CD4-positive, alpha-beta memory T cell (primary cell): Measurements from ENCODE around the gene FAM114A1. TPM values are rescaled to one million over a fixed set of nuclear protein-coding genes. Genes with fewer than 3 reads are reported as not detected.
A peak's percentile ranks its signal among the peaks of the same experiment; 100 is the strongest.

ENCODE experiments used
- CTCF ChIA-PET: fragments of 350-600 bp; sonication (Branson Sonifier 250); formaldehyde crosslinking; loops from one replicate; lab custom pipeline; 2021; ENCODE audit warnings: inconsistent platforms; ENCODE audit not compliant: partially characterized antibody; lab: Charles Lee
- POLR2A ChIA-PET: fragments of 350-600 bp; sonication (Branson Sonifier 250); formaldehyde crosslinking; loops from one replicate; lab custom pipeline; 2021; ENCODE audit not compliant: partially characterized antibody; lab: Charles Lee
- DNase-seq, 5 donors: peaks; one replicate each; pipeline versions ENCODE4 v3.0.0 to v3.0.0-alpha.2; 2020 to 2022; ENCODE audit warnings: mixed read lengths in 1 of 5
- H3K27ac ChIP-seq: one replicate; pipeline ENCODE4 v1.7.0; 2013; ENCODE audit warnings: low read depth, low read length
- H3K27me3 ChIP-seq: 2 replicates; pipeline ENCODE4 v1.7.0; 2013; ENCODE audit warnings: mild to moderate bottlenecking, low read length, moderate library complexity; ENCODE audit not compliant: insufficient read depth
- H3K36me3 ChIP-seq: 2 replicates; pipeline ENCODE4 v1.7.0; 2013; ENCODE audit warnings: mild to moderate bottlenecking, low read length, moderate library complexity; ENCODE audit not compliant: insufficient read depth
- H3K4me1 ChIP-seq: 2 replicates; pipeline ENCODE4 v1.7.0; 2013; ENCODE audit warnings: mild to moderate bottlenecking, low read length, moderate library complexity; ENCODE audit not compliant: insufficient read depth
- H3K4me3 ChIP-seq, 2 donors: one replicate each; pipeline ENCODE4 v1.7.0; 2013; ENCODE audit warnings: low read length in 2 of 2, mild to moderate bottlenecking in 1 of 2
- H3K9me3 ChIP-seq, 2 donors: one replicate each; pipeline ENCODE4 v1.7.0; 2013; ENCODE audit warnings: low read length in 2 of 2, control low read depth in 1 of 2; ENCODE audit not compliant: control insufficient read depth in 1 of 2
- H3K27ac Mint-ChIP-seq, 7 donors: one replicate each; pipeline ENCODE4 v1.8.0; 2020 to 2021; ENCODE audit warnings: mixed read lengths in 7 of 7, mild to moderate bottlenecking in 6 of 7, inconsistent platforms in 3 of 7, moderate library complexity in 3 of 7
- H3K27me3 Mint-ChIP-seq, 2 donors: one replicate each; pipeline ENCODE4 v1.8.0; 2020 to 2021; ENCODE audit warnings: mixed read lengths in 2 of 2
- H3K36me3 Mint-ChIP-seq, 2 donors: one replicate each; pipeline ENCODE4 v1.8.0; 2020 to 2021; ENCODE audit warnings: mixed read lengths in 2 of 2, inconsistent platforms in 1 of 2, mild to moderate bottlenecking in 1 of 2
- H3K4me1 Mint-ChIP-seq, 4 donors: one replicate each; pipeline ENCODE4 v1.8.0; 2020 to 2021; ENCODE audit warnings: mixed read lengths in 4 of 4, mild to moderate bottlenecking in 1 of 4
- H3K4me3 Mint-ChIP-seq, 8 donors: one replicate each; pipeline ENCODE4 v1.8.0; 2020 to 2021; ENCODE audit warnings: mixed read lengths in 8 of 8, mild to moderate bottlenecking in 7 of 8, moderate library complexity in 6 of 8, inconsistent platforms in 3 of 8
- H3K9me3 Mint-ChIP-seq, 8 donors: one replicate each; pipeline ENCODE4 v1.8.0; 2020 to 2021; ENCODE audit warnings: mixed read lengths in 8 of 8, mild to moderate bottlenecking in 5 of 8, inconsistent platforms in 3 of 8, moderate library complexity in 1 of 8
- intact Hi-C: fragments of 100-400 bp; cut with micrococcal nuclease; formaldehyde crosslinking; loops from one replicate; pipeline ENCODE4 v1.15.1; 2023
- polyA plus RNA-seq, 2 donors: library from polyadenylated mRNA; unstranded; fragments of 300-500 nt; fragmentation: Illumina TruSeq; gene quantifications; one replicate each; pipeline ENCODE4 v1.2.3, GENCODE V29; 2021
- total RNA-seq, 2 experiments: library from RNA; stranded (reverse); gene quantifications; one replicate each; pipeline ENCODE4 v1.2.3, GENCODE V29; 2021

FAM114A1 gene
- total and polyA plus RNA-seq, 4 experiments from 2014 or later, result 0.09 to 0.64 (median 0.44) TPM; not detected in 1

DNA sequence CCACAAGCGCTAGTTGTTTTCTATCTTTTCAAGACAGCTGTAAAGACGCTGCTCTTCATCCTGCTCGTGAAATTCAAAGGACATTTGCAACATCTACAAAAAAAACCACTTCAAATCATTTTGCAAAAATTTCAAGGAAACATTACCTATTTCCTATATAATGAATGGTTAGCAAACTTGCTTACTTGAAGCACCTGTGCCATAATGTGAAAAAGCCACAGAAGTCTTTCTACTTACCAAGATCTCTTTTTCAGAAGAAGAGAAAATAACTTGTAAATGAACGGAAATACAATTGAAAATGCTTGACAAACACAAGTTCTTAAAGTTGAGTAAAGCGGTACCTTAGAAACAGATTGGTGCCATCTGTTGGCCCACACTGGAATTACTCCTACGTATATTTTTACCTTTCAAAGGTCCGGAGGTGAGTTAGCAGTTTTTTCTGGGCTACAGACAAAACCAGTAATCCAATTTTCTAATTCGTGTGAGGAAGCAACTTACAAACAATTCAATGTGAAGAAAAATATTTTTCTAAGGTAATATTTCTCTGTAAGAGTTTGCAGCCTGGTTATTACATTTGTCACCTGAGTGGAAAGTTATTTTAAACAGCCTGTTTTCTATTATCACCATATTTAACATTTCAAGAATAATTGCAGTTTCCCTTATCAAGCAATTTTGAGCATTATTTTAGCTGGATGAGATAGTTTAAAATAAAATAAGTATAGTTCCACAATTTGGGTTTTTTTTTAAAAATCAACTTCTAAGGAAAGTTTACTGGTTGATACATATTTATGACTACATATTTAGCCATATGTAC lies 10.9 kb upstream of the FAM114A1 start, which contains the start of gene TLR6:
Gene TLR6 (minus strand): TSS at position 294 of the 814 bp plus-strand sequence. CDS start 27,344 bp downstream, outside the sequence.
- DNase-seq, result peak; percentile 70 to 81 (median 76)
- Mint-ChIP-seq H3K27me3 (peaks cover 0 to 2% of the 10 kb centered on the region in 2 donors), H3K27ac (peak within 1 kb of the TSS; percentile 80 to 93 (median 87)), H3K9me3 (peaks cover 0 to 6% (median 0%) of the 10 kb centered on the region in 8 donors), H3K4me3 (peak within 1 kb of the TSS; percentile 74 to 87 (median 81)), H3K36me3 (no peaks in the 10 kb centered on the region), H3K4me1 (peaks cover 24 to 39% (median 31%) of the 10 kb centered on the region in 4 donors)
- Histone ChIP-seq H3K4me1 (peaks cover 30% of the 10 kb centered on the region), H3K9me3 (no peaks in the 10 kb centered on the region), H3K27me3 (no peaks in the 10 kb centered on the region), H3K36me3 (no peaks in the 10 kb centered on the region), H3K4me3 (peak within 1 kb of the TSS; percentile 4 to 43), H3K27ac (peak within 1 kb of the TSS; percentile 33)
- POLR2A ChIA-PET, result interaction anchor here (0.8 to 1.7 kb wide), 10 partner anchors 10 to 202 kb away, joined by 3 to 24 read pairs (median 4); partner anchors contain the start of genes TLR1 and TLR10
- CTCF ChIA-PET, result interaction anchor here (0.9 to 4.1 kb wide), 12 partner anchors 9 to 794 kb away, joined by 3 to 90 read pairs (median 5); partner anchors contain the start of genes TLR1 and TLR10
- intact Hi-C loops, result loop anchor here (1.0 to 5.0 kb wide), 6 partner anchors 18 to 794 kb away; partner anchors contain the start of genes TLR1 and TLR10

DNA sequence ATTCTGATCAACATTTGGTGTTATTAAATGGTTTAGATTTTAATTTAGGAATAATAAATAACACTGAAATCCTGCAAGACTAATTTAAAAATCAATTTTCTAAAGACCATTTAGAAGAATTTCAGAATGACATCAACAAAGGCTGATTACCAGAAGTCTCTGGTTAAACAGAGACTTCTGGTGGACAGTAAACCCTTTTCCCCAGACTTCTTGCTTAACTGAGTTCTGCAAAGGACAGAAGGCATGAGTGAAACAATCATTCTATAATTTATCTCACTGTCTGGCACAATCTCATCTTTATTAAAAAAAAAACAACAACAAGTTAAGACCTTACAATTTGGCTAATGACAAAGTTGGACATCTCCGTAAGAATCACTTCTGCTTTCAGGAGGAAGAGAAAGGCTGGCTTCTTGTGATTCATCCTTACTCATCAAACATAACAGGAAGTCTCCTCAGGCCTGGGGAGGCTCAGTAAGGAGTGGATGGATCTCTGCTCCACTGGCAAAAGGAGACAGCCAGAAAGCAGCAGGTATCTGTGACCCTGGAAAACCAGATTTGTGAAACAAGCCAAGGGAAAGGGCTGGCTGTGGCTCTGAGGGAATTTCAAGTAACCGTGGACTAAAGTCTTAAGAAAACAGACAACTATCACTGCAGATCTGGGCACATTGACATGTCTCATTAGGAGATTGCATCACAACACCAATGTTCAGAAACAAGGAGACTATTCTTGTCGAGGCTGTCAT lies 10.1 kb upstream of the FAM114A1 start:
- ChIA-PET CTCF (interaction anchor here (1.0 to 5.6 kb wide), 5 partner anchors 9 to 97 kb away, joined by 3 to 230 read pairs (median 33); partner anchors contain the start of genes TLR1 and TLR10), POLR2A (no interaction called here)
- H3K4me1 ChIP-seq, result peaks cover 30% of the 10 kb centered on the region
- peak overlapping the region; percentile 76 to 93 (median 81) for H3K27ac Mint-ChIP-seq
- H3K4me1 Mint-ChIP-seq, result peaks cover 24 to 39% (median 31%) of the 10 kb centered on the region in 4 donors
- H3K36me3 Mint-ChIP-seq, result no peaks in the 10 kb centered on the region
- H3K4me3 Mint-ChIP-seq, result peak overlapping the region; percentile 3 to 78 (median 53)
- peaks cover 0 to 2% of the 10 kb centered on the region in 2 donors for H3K27me3 Mint-ChIP-seq
- no peaks in the 10 kb centered on the region for H3K9me3 ChIP-seq
- H3K9me3 Mint-ChIP-seq, result no peaks in the 10 kb centered on the region
- no peak for DNase-seq
- no peaks in the 10 kb centered on the region for H3K36me3 ChIP-seq
- no peaks in the 10 kb centered on the region for H3K27me3 ChIP-seq
- H3K27ac ChIP-seq, result peak overlapping the region; percentile 33
- intact Hi-C loops, result loop anchor here (5.0 kb wide), 1 partner anchor 680 kb away; no protein-coding TSS in a partner anchor
- no peak overlapping the region for H3K4me3 ChIP-seq

DNA sequence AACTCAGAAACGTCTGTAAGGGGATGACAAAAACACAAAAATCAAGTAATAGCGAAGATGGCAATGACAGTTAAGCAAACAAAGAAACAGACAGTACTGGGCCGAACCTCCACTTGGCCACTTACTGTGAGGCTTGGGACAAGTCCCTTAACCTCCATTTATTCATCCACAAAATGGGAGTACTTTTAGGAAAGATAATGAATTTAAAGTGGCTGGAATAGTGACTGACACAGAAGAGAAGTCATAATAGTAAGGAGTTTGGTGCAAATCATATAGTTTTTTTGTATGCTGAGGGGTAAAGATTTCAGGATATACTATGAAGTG lies 9.5 kb upstream of the FAM114A1 start:
- H3K27me3 Mint-ChIP-seq, result peaks cover 2 to 5% of the 10 kb centered on the region in 2 donors
- intact Hi-C loops, result loop anchor here (5.0 kb wide), 1 partner anchor 681 kb away; no protein-coding TSS in a partner anchor
- H3K4me1 Mint-ChIP-seq, result peaks cover 24 to 39% (median 31%) of the 10 kb centered on the region in 4 donors
- ChIA-PET POLR2A (no interaction called here), CTCF (interaction anchor here (3.7 to 5.6 kb wide), 2 partner anchors 55 to 97 kb away, joined by 51 to 230 read pairs; partner anchors contain the start of gene TLR1)
- Histone ChIP-seq H3K36me3 (no peaks in the 10 kb centered on the region), H3K4me3 (no peak overlapping the region), H3K4me1 (peaks cover 30% of the 10 kb centered on the region), H3K9me3 (no peaks in the 10 kb centered on the region), H3K27ac (no peak overlapping the region), H3K27me3 (no peaks in the 10 kb centered on the region)
- DNase-seq, result no peak
- H3K36me3 Mint-ChIP-seq, result no peaks in the 10 kb centered on the region
- H3K4me3 Mint-ChIP-seq, result peak overlapping the region in 2 of 8 donors; percentile 61 to 78
- no peaks in the 10 kb centered on the region for H3K9me3 Mint-ChIP-seq
- peak overlapping the region; percentile 76 to 93 (median 81) for H3K27ac Mint-ChIP-seq

DNA sequence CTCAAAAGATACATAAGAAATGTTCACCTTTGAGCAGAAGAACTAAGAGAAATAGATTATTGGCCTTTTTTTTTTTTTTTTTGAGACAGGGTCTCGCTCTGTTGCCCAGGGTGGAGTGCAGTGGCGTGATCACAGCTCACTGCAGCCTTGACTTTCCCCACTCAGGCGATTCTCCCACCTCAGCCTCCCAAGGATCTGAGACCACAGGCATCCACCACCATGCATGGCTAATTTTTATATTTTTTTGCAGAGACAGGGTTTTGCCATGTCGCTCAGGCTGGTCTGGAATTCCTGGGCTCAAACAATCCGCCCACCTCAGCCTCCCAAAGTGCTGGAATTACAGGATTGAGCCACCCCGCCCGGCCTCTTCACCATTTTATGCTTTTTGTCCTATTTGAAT lies 8.1 kb upstream of the FAM114A1 start:
- DNase-seq, result no peak
- Histone ChIP-seq H3K36me3 (no peaks in the 10 kb centered on the region), H3K27ac (no peak overlapping the region), H3K27me3 (no peaks in the 10 kb centered on the region), H3K4me1 (peaks cover 27% of the 10 kb centered on the region), H3K4me3 (no peak overlapping the region), H3K9me3 (no peaks in the 10 kb centered on the region)
- ChIA-PET CTCF (interaction anchor here (0.9 to 5.6 kb wide), 11 partner anchors 29 to 682 kb away, joined by 3 to 230 read pairs (median 6); partner anchors contain the start of genes TLR1 and TLR10), POLR2A (interaction anchor here (1.9 kb wide), 1 partner anchor 100 kb away, joined by 9 read pairs; no protein-coding TSS in a partner anchor)
- peaks cover 5 to 13% of the 10 kb centered on the region in 2 donors for H3K27me3 Mint-ChIP-seq
- intact Hi-C loops, result loop anchor here (5.0 kb wide), 1 partner anchor 682 kb away; no protein-coding TSS in a partner anchor
- H3K4me3 Mint-ChIP-seq, result no peak overlapping the region
- no peaks in the 10 kb centered on the region for H3K36me3 Mint-ChIP-seq
- H3K27ac Mint-ChIP-seq, result no peak overlapping the region
- H3K4me1 Mint-ChIP-seq, result peaks cover 22 to 39% (median 31%) of the 10 kb centered on the region in 4 donors
- H3K9me3 Mint-ChIP-seq, result no peaks in the 10 kb centered on the region

DNA sequence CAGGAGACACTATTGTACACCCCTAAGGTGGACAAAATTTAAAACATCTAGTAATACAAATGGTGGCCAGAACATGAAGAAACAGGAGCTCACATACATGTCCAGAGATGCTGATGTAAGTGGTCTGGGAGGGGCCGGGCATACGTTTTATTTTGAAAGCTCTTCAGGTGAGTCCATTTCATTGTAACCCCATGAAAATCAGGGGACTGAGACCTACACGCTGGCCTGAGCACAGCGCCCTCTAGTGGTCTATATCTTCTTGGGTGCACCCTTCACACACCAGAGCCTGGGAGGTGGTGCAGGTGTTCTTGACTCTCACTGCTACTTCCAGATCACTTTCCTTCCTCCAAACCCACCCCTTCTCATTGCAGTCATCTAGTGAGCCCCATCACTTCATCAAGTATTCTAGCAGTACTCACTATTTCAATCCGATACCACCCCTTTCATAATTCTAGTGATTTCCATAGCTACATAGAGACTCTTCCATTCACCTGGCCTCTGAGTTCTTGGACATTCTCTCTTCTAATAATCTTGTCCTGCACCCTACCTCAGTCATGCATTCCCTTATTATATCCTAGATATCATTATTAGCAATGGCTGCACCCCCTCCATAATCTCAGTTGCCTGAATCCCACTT lies 6.7 kb upstream of the FAM114A1 start:
- DNase-seq, result peak; percentile 56 to 68 (median 61)
- Histone ChIP-seq H3K4me3 (no peak overlapping the region), H3K9me3 (no peaks in the 10 kb centered on the region), H3K36me3 (no peaks in the 10 kb centered on the region), H3K27ac (no peak overlapping the region), H3K27me3 (no peaks in the 10 kb centered on the region), H3K4me1 (peaks cover 20% of the 10 kb centered on the region)
- peaks cover 5 to 15% of the 10 kb centered on the region in 2 donors for H3K27me3 Mint-ChIP-seq
- ChIA-PET CTCF (interaction anchor here (0.7 to 5.6 kb wide), 44 partner anchors 9 to 914 kb away, joined by 3 to 230 read pairs (median 4); partner anchors contain the start of genes TLR1 and TLR10), POLR2A (interaction anchor here (1.2 to 1.9 kb wide), 2 partner anchors 99 to 101 kb away, joined by 5 to 9 read pairs; no protein-coding TSS in a partner anchor)
- H3K27ac Mint-ChIP-seq, result peak overlapping the region in 1 of 7 donors; percentile 12
- peaks cover 21 to 33% (median 28%) of the 10 kb centered on the region in 4 donors for H3K4me1 Mint-ChIP-seq
- intact Hi-C loops, result loop anchor here (1.0 kb wide), 1 partner anchor 102 kb away; no protein-coding TSS in a partner anchor
- no peaks in the 10 kb centered on the region for H3K9me3 Mint-ChIP-seq
- H3K4me3 Mint-ChIP-seq, result peak overlapping the region in 1 of 8 donors; percentile 12
- no peaks in the 10 kb centered on the region for H3K36me3 Mint-ChIP-seq

DNA sequence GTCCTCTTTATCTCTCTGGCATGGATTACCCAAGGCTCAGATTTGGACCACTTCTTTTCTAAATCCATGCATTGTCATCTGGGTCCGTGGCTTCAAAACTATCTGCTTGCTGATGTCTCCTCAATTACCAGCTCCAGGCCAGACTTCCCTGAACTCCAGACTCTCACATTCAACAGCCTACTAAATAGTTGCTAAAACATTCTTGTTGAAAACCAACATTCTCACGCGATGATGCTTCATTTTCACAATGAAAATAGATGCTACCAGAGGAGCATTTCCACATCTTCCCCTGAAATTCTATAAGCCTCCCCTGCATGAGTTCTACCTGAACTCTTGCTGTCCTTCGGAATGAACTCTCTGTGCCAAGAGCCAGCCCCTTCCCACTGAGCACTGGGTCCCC lies 5.8 kb upstream of the FAM114A1 start:
- ChIA-PET POLR2A (no interaction called here), CTCF (interaction anchor here (0.9 to 5.6 kb wide), 12 partner anchors 12 to 167 kb away, joined by 3 to 230 read pairs (median 11); partner anchors contain the start of genes TLR1 and TLR10)
- Mint-ChIP-seq H3K36me3 (no peaks in the 10 kb centered on the region), H3K27me3 (peaks cover 5 to 18% of the 10 kb centered on the region in 2 donors), H3K4me3 (no peak overlapping the region), H3K4me1 (peaks cover 20 to 26% (median 22%) of the 10 kb centered on the region in 4 donors), H3K27ac (peak overlapping the region in 1 of 7 donors; percentile 8), H3K9me3 (no peaks in the 10 kb centered on the region)
- no peak for DNase-seq
- Histone ChIP-seq H3K4me3 (no peak overlapping the region), H3K27ac (no peak overlapping the region), H3K36me3 (no peaks in the 10 kb centered on the region), H3K27me3 (no peaks in the 10 kb centered on the region), H3K9me3 (no peaks in the 10 kb centered on the region), H3K4me1 (peaks cover 17% of the 10 kb centered on the region)
- intact Hi-C loops, result loop anchor here (1.0 kb wide), 1 partner anchor 102 kb away; no protein-coding TSS in a partner anchor
